K562 (cell line): ENCODE results near the gene ANKRD13D. TPM values are rescaled to one million over a fixed set of nuclear protein-coding genes. Genes with fewer than 3 reads are reported as not detected.

ENCODE experiments used
- ATF1 ChIP-seq, 2 experiments: fragments of 450-650 bp in 1 of 2; IDR thresholded peaks; 2 replicates each; pipeline ENCODE4 v1.6.1; 2016; ENCODE audit warnings: missing compliant biosample characterization in 1 of 2, missing genetic modification characterization in 1 of 2
- polyA plus RNA-seq, 8 experiments: library from polyadenylated mRNA; depleted of rRNA in 4 of 8; stranded (reverse) in 5 of 8; unstranded in 3 of 8; fragments of >200 nt; fragmentation: Nextera tagmentation in 2 of 8; fragmentation: Illumina TruSeq in 1 of 8; extraction: Ambion mirVana in 2 of 8; extraction: Trizol in 1 of 8; gene quantifications; 2 replicates each; pipeline versions ENCODE4 v1.2.1 to v1.2.3, GENCODE V29; 2011 to 2014; ENCODE audit warnings: inconsistent platforms in 1 of 8, missing spikeins in 1 of 8
- total RNA-seq, 7 experiments: library from RNA; depleted of rRNA in 6 of 7; stranded (reverse); fragments of >200 nt in 6 of 7; fragmentation: Illumina TruSeq in 2 of 7; extraction: Trizol in 2 of 7; gene quantifications; 2 replicates each; pipeline versions ENCODE4 v1.2.1 to v1.2.3, GENCODE V29; 2011 to 2021; ENCODE audit warnings: low replicate concordance in 1 of 7
- TF ChIP-seq, protein P1 (sequence below): fragments of 200-600 bp; sonication (generic); IDR thresholded peaks from one replicate; pipeline ENCODE4 v1.6.1; 2012; ENCODE audit warnings: mild to moderate bottlenecking, low read depth, low read length, inconsistent platforms
- TF ChIP-seq, protein P2 (sequence below): sonication (generic); formaldehyde crosslinking; IDR thresholded peaks from 2 replicates; pipeline ENCODE4 v1.8.0; 2022; ENCODE audit warnings: missing genetic modification reagents, mild to moderate bottlenecking, borderline replicate concordance

The ANKRD13D gene
- total and polyA plus RNA-seq, 9 of the 15 experiments (the other 6 are each of a cell fraction or from before 2014, with no cell fraction given) = 0.94 to 40.9 (median 22.4) TPM

DNA sequence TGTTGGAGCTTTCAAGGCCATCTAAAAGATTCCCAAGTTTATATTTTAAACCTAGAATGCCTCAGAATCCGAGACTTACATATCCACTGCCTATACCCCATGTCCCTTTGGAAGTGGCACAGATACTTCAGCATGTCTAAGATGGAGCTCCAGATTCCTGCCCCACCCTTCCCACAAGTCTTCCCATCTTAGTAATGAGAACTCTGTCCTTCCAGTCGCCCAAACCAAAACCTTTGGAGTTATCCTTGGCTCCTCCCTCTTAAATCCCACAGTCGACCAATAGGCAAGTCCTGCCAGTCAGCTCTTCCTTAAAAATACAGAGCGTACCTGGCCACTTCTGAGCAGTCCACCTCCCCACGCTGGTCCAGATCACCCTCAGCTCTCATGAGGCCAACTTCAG is 59.9 kb downstream of the ANKRD13D start (continued):
- TF ChIP-seq, protein P1, sequence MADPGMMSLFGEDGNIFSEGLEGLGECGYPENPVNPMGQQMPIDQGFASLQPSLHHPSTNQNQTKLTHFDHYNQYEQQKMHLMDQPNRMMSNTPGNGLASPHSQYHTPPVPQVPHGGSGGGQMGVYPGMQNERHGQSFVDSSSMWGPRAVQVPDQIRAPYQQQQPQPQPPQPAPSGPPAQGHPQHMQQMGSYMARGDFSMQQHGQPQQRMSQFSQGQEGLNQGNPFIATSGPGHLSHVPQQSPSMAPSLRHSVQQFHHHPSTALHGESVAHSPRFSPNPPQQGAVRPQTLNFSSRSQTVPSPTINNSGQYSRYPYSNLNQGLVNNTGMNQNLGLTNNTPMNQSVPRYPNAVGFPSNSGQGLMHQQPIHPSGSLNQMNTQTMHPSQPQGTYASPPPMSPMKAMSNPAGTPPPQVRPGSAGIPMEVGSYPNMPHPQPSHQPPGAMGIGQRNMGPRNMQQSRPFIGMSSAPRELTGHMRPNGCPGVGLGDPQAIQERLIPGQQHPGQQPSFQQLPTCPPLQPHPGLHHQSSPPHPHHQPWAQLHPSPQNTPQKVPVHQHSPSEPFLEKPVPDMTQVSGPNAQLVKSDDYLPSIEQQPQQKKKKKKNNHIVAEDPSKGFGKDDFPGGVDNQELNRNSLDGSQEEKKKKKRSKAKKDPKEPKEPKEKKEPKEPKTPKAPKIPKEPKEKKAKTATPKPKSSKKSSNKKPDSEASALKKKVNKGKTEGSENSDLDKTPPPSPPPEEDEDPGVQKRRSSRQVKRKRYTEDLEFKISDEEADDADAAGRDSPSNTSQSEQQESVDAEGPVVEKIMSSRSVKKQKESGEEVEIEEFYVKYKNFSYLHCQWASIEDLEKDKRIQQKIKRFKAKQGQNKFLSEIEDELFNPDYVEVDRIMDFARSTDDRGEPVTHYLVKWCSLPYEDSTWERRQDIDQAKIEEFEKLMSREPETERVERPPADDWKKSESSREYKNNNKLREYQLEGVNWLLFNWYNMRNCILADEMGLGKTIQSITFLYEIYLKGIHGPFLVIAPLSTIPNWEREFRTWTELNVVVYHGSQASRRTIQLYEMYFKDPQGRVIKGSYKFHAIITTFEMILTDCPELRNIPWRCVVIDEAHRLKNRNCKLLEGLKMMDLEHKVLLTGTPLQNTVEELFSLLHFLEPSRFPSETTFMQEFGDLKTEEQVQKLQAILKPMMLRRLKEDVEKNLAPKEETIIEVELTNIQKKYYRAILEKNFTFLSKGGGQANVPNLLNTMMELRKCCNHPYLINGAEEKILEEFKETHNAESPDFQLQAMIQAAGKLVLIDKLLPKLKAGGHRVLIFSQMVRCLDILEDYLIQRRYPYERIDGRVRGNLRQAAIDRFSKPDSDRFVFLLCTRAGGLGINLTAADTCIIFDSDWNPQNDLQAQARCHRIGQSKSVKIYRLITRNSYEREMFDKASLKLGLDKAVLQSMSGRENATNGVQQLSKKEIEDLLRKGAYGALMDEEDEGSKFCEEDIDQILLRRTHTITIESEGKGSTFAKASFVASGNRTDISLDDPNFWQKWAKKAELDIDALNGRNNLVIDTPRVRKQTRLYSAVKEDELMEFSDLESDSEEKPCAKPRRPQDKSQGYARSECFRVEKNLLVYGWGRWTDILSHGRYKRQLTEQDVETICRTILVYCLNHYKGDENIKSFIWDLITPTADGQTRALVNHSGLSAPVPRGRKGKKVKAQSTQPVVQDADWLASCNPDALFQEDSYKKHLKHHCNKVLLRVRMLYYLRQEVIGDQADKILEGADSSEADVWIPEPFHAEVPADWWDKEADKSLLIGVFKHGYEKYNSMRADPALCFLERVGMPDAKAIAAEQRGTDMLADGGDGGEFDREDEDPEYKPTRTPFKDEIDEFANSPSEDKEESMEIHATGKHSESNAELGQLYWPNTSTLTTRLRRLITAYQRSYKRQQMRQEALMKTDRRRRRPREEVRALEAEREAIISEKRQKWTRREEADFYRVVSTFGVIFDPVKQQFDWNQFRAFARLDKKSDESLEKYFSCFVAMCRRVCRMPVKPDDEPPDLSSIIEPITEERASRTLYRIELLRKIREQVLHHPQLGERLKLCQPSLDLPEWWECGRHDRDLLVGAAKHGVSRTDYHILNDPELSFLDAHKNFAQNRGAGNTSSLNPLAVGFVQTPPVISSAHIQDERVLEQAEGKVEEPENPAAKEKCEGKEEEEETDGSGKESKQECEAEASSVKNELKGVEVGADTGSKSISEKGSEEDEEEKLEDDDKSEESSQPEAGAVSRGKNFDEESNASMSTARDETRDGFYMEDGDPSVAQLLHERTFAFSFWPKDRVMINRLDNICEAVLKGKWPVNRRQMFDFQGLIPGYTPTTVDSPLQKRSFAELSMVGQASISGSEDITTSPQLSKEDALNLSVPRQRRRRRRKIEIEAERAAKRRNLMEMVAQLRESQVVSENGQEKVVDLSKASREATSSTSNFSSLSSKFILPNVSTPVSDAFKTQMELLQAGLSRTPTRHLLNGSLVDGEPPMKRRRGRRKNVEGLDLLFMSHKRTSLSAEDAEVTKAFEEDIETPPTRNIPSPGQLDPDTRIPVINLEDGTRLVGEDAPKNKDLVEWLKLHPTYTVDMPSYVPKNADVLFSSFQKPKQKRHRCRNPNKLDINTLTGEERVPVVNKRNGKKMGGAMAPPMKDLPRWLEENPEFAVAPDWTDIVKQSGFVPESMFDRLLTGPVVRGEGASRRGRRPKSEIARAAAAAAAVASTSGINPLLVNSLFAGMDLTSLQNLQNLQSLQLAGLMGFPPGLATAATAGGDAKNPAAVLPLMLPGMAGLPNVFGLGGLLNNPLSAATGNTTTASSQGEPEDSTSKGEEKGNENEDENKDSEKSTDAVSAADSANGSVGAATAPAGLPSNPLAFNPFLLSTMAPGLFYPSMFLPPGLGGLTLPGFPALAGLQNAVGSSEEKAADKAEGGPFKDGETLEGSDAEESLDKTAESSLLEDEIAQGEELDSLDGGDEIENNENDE = no peak
- no peak for TF ChIP-seq ATF1 (CRISPR knock-in tag; IDR thresholded peaks at IDR 0.05)
- TF ChIP-seq ATF1 (tag; IDR thresholded peaks at IDR 0.05) = no peak
- TF ChIP-seq, protein P2, sequence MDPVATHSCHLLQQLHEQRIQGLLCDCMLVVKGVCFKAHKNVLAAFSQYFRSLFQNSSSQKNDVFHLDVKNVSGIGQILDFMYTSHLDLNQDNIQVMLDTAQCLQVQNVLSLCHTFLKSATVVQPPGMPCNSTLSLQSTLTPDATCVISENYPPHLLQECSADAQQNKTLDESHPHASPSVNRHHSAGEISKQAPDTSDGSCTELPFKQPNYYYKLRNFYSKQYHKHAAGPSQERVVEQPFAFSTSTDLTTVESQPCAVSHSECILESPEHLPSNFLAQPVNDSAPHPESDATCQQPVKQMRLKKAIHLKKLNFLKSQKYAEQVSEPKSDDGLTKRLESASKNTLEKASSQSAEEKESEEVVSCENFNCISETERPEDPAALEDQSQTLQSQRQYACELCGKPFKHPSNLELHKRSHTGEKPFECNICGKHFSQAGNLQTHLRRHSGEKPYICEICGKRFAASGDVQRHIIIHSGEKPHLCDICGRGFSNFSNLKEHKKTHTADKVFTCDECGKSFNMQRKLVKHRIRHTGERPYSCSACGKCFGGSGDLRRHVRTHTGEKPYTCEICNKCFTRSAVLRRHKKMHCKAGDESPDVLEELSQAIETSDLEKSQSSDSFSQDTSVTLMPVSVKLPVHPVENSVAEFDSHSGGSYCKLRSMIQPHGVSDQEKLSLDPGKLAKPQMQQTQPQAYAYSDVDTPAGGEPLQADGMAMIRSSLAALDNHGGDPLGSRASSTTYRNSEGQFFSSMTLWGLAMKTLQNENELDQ = no peak
